Erythroblast (primary cell): ENCODE results near the gene UCK2.

ENCODE experiments used
- DNase-seq, 2 experiments: peaks; one replicate each; lab custom pipeline; 2025; lab: John Stamatoyannopoulos, UW
- GATA1 ChIP-seq: IDR thresholded peaks from 2 replicates; pipeline ENCODE4 v1.6.1; 2011; ENCODE audit warnings: low read depth, mild to moderate bottlenecking, control low read depth, low read length, moderate library complexity
- POLR2A ChIP-seq: IDR thresholded peaks from 2 replicates; pipeline ENCODE4 v1.6.1; 2011; ENCODE audit warnings: mild to moderate bottlenecking, low read length

UCK2 gene

GRCh38 chr1:165924117-165924516 is 96.7 kb downstream of the UCK2 start:
- TF ChIP-seq POLR2A, result no peak
- peak; percentile 28 to 72 for DNase-seq

- no peak for TF ChIP-seq POLR2A
- no peak for TF ChIP-seq GATA1
Observed at GRCh38 chr1:165925498-165926079, 98.2 kb downstream of the UCK2 start.

GRCh38 chr1:165927169-165927568 is 99.8 kb downstream of the UCK2 start:
- TF ChIP-seq GATA1 (no peak), POLR2A (no peak)
- DNase-seq, result no peak

More at GRCh38 chr1:165925498-165926079, 98.2 kb downstream of the UCK2 start:
- peak; percentile 14 to 41 for DNase-seq

- peak; percentile 68 to 75 for DNase-seq
- TF ChIP-seq POLR2A, result no peak
- no peak for TF ChIP-seq GATA1
Observed at GRCh38 chr1:165928075-165928731, 100.8 kb downstream of the UCK2 start.

GRCh38 chr1:165930961-165931360 is 103.5 kb downstream of the UCK2 start:
- TF ChIP-seq POLR2A (no peak), GATA1 (no peak)
- no peak for DNase-seq

GRCh38 chr1:165933446-165934170 is 106.2 kb downstream of the UCK2 start:
- no peak for TF ChIP-seq GATA1
- TF ChIP-seq POLR2A, result no peak
- DNase-seq, result no peak

GRCh38 chr1:165936542-165936941 is 109.1 kb downstream of the UCK2 start:
- TF ChIP-seq GATA1 (no peak), POLR2A (no peak)
- no peak for DNase-seq

- no peak for DNase-seq
- TF ChIP-seq GATA1 (no peak), POLR2A (no peak)
Observed at GRCh38 chr1:165937829-165938228, 110.4 kb downstream of the UCK2 start.

- no peak for DNase-seq
- no peak for TF ChIP-seq GATA1
- TF ChIP-seq POLR2A, result no peak
Observed at GRCh38 chr1:165938844-165939243, 111.4 kb downstream of the UCK2 start.

- TF ChIP-seq POLR2A, result no peak
- TF ChIP-seq GATA1, result no peak
- no peak for DNase-seq
Observed at GRCh38 chr1:165941531-165941930, 114.1 kb downstream of the UCK2 start.

- DNase-seq, result no peak
- TF ChIP-seq POLR2A, result no peak
- no peak for TF ChIP-seq GATA1
Observed at GRCh38 chr1:165942062-165942461, 114.6 kb downstream of the UCK2 start.

- TF ChIP-seq GATA1, result no peak
- no peak for TF ChIP-seq POLR2A
- DNase-seq, result no peak
Observed at GRCh38 chr1:165942927-165943597, 115.6 kb downstream of the UCK2 start.

- no peak for TF ChIP-seq GATA1
- DNase-seq, result no peak
Observed at GRCh38 chr1:165945911-165946310, 118.5 kb downstream of the UCK2 start.
